HG02943 (cell line): ENCODE measurements around the gene FRMD4A.

Experiments
- ATAC-seq: cut with Tn5 transposase; IDR thresholded peaks from one replicate; pipeline ENCODE4 v1.9.1; 2021; ENCODE audit warnings: mild to moderate bottlenecking, low read depth, moderate library complexity; ENCODE audit not compliant: unreplicated experiment

Gene FRMD4A

GRCh38 chr10:14345262-14345661, 14.5 kb upstream of the FRMD4A start:
- no peak for ATAC-seq

GRCh38 chr10:14340051-14340744, 9.5 kb upstream of the FRMD4A start:
- ATAC-seq, result no peak

- ATAC-seq, result no peak
Observed at GRCh38 chr10:14336736-14337135, 6.0 kb upstream of the FRMD4A start.

- no peak for ATAC-seq
Observed at GRCh38 chr10:14334771-14335170, 4.0 kb upstream of the FRMD4A start.

- ATAC-seq, result no peak
Observed at GRCh38 chr10:14333606-14334005, 2.9 kb upstream of the FRMD4A start.

- no peak for ATAC-seq
Observed at GRCh38 chr10:14332903-14333302, 2.2 kb upstream of the FRMD4A start.

GRCh38 chr10:14329746-14330173, 964 bp downstream of the FRMD4A start:
- no peak for ATAC-seq

GRCh38 chr10:14328881-14329672, 1.6 kb downstream of the FRMD4A start:
- ATAC-seq, result no peak

GRCh38 chr10:14327527-14327926, 3.2 kb downstream of the FRMD4A start:
- ATAC-seq, result no peak

GRCh38 chr10:14326581-14326980, 4.1 kb downstream of the FRMD4A start:
- ATAC-seq, result no peak

GRCh38 chr10:14325325-14325955, 5.3 kb downstream of the FRMD4A start:
- ATAC-seq, result no peak

- no peak for ATAC-seq
Observed at GRCh38 chr10:14322526-14323188, 8.1 kb downstream of the FRMD4A start.

- ATAC-seq, result no peak
Observed at GRCh38 chr10:14318007-14318406, 12.7 kb downstream of the FRMD4A start.

- ATAC-seq, result no peak
Observed at GRCh38 chr10:14312014-14312413, 18.7 kb downstream of the FRMD4A start.

- no peak for ATAC-seq
Observed at GRCh38 chr10:14311206-14311957, 19.3 kb downstream of the FRMD4A start.

GRCh38 chr10:14309593-14309992, 21.1 kb downstream of the FRMD4A start:
- ATAC-seq, result no peak

- ATAC-seq, result no peak
Observed at GRCh38 chr10:14306190-14306589, 24.5 kb downstream of the FRMD4A start.

GRCh38 chr10:14304046-14304445, 26.7 kb downstream of the FRMD4A start:
- no peak for ATAC-seq

GRCh38 chr10:14302035-14302434, 28.7 kb downstream of the FRMD4A start:
- ATAC-seq, result no peak

GRCh38 chr10:14299556-14299955, 31.2 kb downstream of the FRMD4A start:
- ATAC-seq, result no peak
